ENCODE measurements around the gene PDE11A. TPM values are rescaled to one million over a fixed set of nuclear protein-coding genes. Genes with fewer than 3 reads are reported as not detected.

The PDE11A gene
- total RNA-seq, 4 donors from 2014 or later = 1.7 TPM; not detected in 3

GRCh38 chr2:177606636-177607035 lies 465.9 kb downstream of the PDE11A start:
- Histone ChIP-seq H3K27ac (peak overlapping the region in 2 of 4 donors; percentile 35 to 44), H3K27me3 (no peaks in the 10 kb centered on the region), H3K4me3 (no peak overlapping the region), H3K36me3 (no peaks in the 10 kb centered on the region), H3K4me1 (peaks cover 0 to 32% (median 8%) of the 10 kb centered on the region in 4 donors), H3K9me3 (no peaks in the 10 kb centered on the region)
- TF ChIP-seq CTCF (IDR thresholded peaks at IDR 0.05) = no peak
- TF ChIP-seq EP300 (IDR thresholded peaks at IDR 0.05) = no peak
- TF ChIP-seq POLR2A (IDR thresholded peaks at IDR 0.05) = no peak
- 66 to 68% methylated on average over 7 of the region's 7 CpGs for WGBS, 2 donors
- no peak for DNase-seq (ENCODE audit: low spot score in 2 of 2)

GRCh38 chr2:177604271-177605065 lies 468.1 kb downstream of the PDE11A start:
- Histone ChIP-seq H3K36me3 (no peaks in the 10 kb centered on the region), H3K27me3 (no peaks in the 10 kb centered on the region), H3K9me3 (no peaks in the 10 kb centered on the region), H3K27ac (peak overlapping the region in 2 of 4 donors; percentile 45 to 69), H3K4me1 (peaks cover 0 to 32% (median 8%) of the 10 kb centered on the region in 4 donors), H3K4me3 (peak overlapping the region in 1 of 4 donors; percentile 10)
- DNase-seq (ENCODE audit: low spot score in 2 of 2) = peak in 1 of 2 donors; percentile 64
- WGBS, 2 donors = 24 to 33% methylated on average over 3 of the region's 3 CpGs
- TF ChIP-seq CTCF (IDR thresholded peaks at IDR 0.05) (peak; percentile 58 to 67 (median 62)), EP300 (IDR thresholded peaks at IDR 0.05) (peak in 1 of 2 donors; percentile 23), POLR2A (IDR thresholded peaks at IDR 0.05) (no peak)

- no peak for DNase-seq (ENCODE audit: low spot score in 2 of 2)
- H3K9me3 ChIP-seq = no peaks in the 10 kb centered on the region
- peak overlapping the region in 2 of 4 donors; percentile 45 to 69 for H3K27ac ChIP-seq
- no peaks in the 10 kb centered on the region for H3K36me3 ChIP-seq
- H3K4me1 ChIP-seq = peaks cover 0 to 39% (median 11%) of the 10 kb centered on the region in 4 donors
- 57 to 68% methylated on average over 3 of the region's 3 CpGs for WGBS, 2 donors
- TF ChIP-seq POLR2A (IDR thresholded peaks at IDR 0.05) (no peak), CTCF (IDR thresholded peaks at IDR 0.05) (no peak)
- H3K27me3 ChIP-seq = no peaks in the 10 kb centered on the region
- H3K4me3 ChIP-seq = no peak overlapping the region
Measured at GRCh38 chr2:177603768-177604167, 468.8 kb downstream of the PDE11A start.

GRCh38 chr2:177603181-177603580 lies 469.4 kb downstream of the PDE11A start:
- Histone ChIP-seq H3K4me1 (peaks cover 0 to 44% (median 14%) of the 10 kb centered on the region in 4 donors), H3K4me3 (no peak overlapping the region), H3K27ac (peak overlapping the region in 1 of 4 donors; percentile 54), H3K27me3 (no peaks in the 10 kb centered on the region), H3K36me3 (no peaks in the 10 kb centered on the region), H3K9me3 (no peaks in the 10 kb centered on the region)
- TF ChIP-seq CTCF (IDR thresholded peaks at IDR 0.05) = no peak
- no peak for TF ChIP-seq EP300 (IDR thresholded peaks at IDR 0.05)
- TF ChIP-seq POLR2A (IDR thresholded peaks at IDR 0.05) = no peak
- DNase-seq (ENCODE audit: low spot score in 2 of 2) = no peak
- 55 to 63% methylated on average over 5 of the region's 5 CpGs for WGBS, 2 donors

GRCh38 chr2:177602611-177603164 lies 469.9 kb downstream of the PDE11A start:
- TF ChIP-seq CTCF (IDR thresholded peaks at IDR 0.05) = no peak
- no peak for TF ChIP-seq EP300 (IDR thresholded peaks at IDR 0.05)
- TF ChIP-seq POLR2A (IDR thresholded peaks at IDR 0.05) = no peak
- Histone ChIP-seq H3K27me3 (no peaks in the 10 kb centered on the region), H3K4me1 (peaks cover 0 to 49% (median 17%) of the 10 kb centered on the region in 4 donors), H3K36me3 (no peaks in the 10 kb centered on the region), H3K4me3 (no peak overlapping the region), H3K9me3 (no peaks in the 10 kb centered on the region), H3K27ac (peak overlapping the region in 1 of 4 donors; percentile 54)
- no peak for DNase-seq (ENCODE audit: low spot score in 2 of 2)
- 34 to 50% methylated on average over 2 of the region's 2 CpGs for WGBS, 2 donors

Data from tibial nerve (tissue), 4 donors.